Naive thymus-derived CD8-positive, alpha-beta T cell (primary cell): ENCODE measurements around the gene WFDC12. TPM values are rescaled to one million over a fixed set of nuclear protein-coding genes. Genes with fewer than 3 reads are reported as not detected.

Source experiments
- ATAC-seq, 2 donors: fragments of 150-1000 bp; cut with Tn5 transposase in 1 of 2; sonication (Bioruptor Pico), chemical (Tn5 transposase) in 1 of 2; 1 replicate in 1 of 2; 2 replicates in 1 of 2; pipeline ENCODE4 v1.10.0; 2021; ENCODE audit warnings: mild to moderate bottlenecking in 2 of 2, moderate library complexity in 2 of 2
- POLR2A ChIA-PET: fragments of 350-600 bp; sonication (Branson Sonifier 250); formaldehyde crosslinking; loops from one replicate; lab custom pipeline; 2021; ENCODE audit warnings: antibody characterized with exemption; lab: Charles Lee
- DNase-seq, 10 donors: peaks; one replicate each; pipeline versions ENCODE4 v3.0.0 to v3.0.0-alpha.2; 2020 to 2022
- H3K27ac Mint-ChIP-seq, 10 donors: one replicate each; pipeline ENCODE4 v1.8.0; 2020 to 2022; ENCODE audit warnings: mild to moderate bottlenecking in 10 of 10, mixed read lengths in 10 of 10, moderate library complexity in 4 of 10, inconsistent platforms in 1 of 10
- H3K27me3 Mint-ChIP-seq, 5 donors: one replicate each; pipeline ENCODE4 v1.8.0; 2021 to 2022; ENCODE audit warnings: mixed read lengths in 5 of 5
- H3K36me3 Mint-ChIP-seq, 3 donors: one replicate each; pipeline ENCODE4 v1.8.0; 2020 to 2022; ENCODE audit warnings: mixed read lengths in 3 of 3, mild to moderate bottlenecking in 2 of 3, inconsistent platforms in 1 of 3
- H3K4me1 Mint-ChIP-seq, 4 donors: one replicate each; pipeline ENCODE4 v1.8.0; 2021 to 2022; ENCODE audit warnings: mixed read lengths in 4 of 4
- H3K4me3 Mint-ChIP-seq, 10 donors: one replicate each; pipeline ENCODE4 v1.8.0; 2020 to 2022; ENCODE audit warnings: mild to moderate bottlenecking in 10 of 10, mixed read lengths in 10 of 10, moderate library complexity in 6 of 10, inconsistent platforms in 1 of 10
- H3K9me3 Mint-ChIP-seq, 9 donors: one replicate each; pipeline ENCODE4 v1.8.0; 2020 to 2022; ENCODE audit warnings: mixed read lengths in 9 of 9, mild to moderate bottlenecking in 3 of 9, inconsistent platforms in 1 of 9, moderate library complexity in 1 of 9
- polyA plus RNA-seq, 3 donors: library from polyadenylated mRNA; unstranded; fragments of 300-500 nt; fragmentation: Illumina TruSeq; gene quantifications; one replicate each; pipeline ENCODE4 v1.2.3, GENCODE V29; 2021
- total RNA-seq, 8 experiments: library from RNA in 2 of 8; stranded (reverse) in 2 of 8; gene quantifications; one replicate each; pipeline ENCODE4 v1.2.3 and lab custom pipeline; 2021 to 2026

The WFDC12 gene
- total and polyA plus RNA-seq, 5 experiments from 2014 or later: not detected

- peaks cover 44 to 82% (median 63%) of the 10 kb centered on the region in 3 donors for H3K36me3 Mint-ChIP-seq
- H3K4me1 Mint-ChIP-seq: peaks cover 9 to 31% (median 17%) of the 10 kb centered on the region in 4 donors
- DNase-seq (no peak), ATAC-seq (no peak)
- peaks cover 0 to 28% (median 10%) of the 10 kb centered on the region in 9 donors for H3K9me3 Mint-ChIP-seq
- peak overlapping the region in 3 of 10 donors; percentile 54 to 73 (median 59) for H3K27ac Mint-ChIP-seq
- H3K4me3 Mint-ChIP-seq: no peak overlapping the region
- POLR2A ChIA-PET: interaction anchor here (0.8 kb wide), 2 partner anchors 12 to 112 kb away, joined by 4 to 5 read pairs; no protein-coding TSS in a partner anchor
- no peaks in the 10 kb centered on the region for H3K27me3 Mint-ChIP-seq
Measured at GRCh38 chr20:45083127-45083526, 41.1 kb downstream of the WFDC12 start.

GRCh38 chr20:45082468-45082867 is 41.8 kb downstream of the WFDC12 start:
- H3K27ac Mint-ChIP-seq: peak overlapping the region in 1 of 10 donors; percentile 3
- no peak overlapping the region for H3K4me3 Mint-ChIP-seq
- H3K27me3 Mint-ChIP-seq: no peaks in the 10 kb centered on the region
- peaks cover 9 to 24% (median 17%) of the 10 kb centered on the region in 4 donors for H3K4me1 Mint-ChIP-seq
- POLR2A ChIA-PET: no interaction called here
- peaks cover 0 to 28% (median 10%) of the 10 kb centered on the region in 9 donors for H3K9me3 Mint-ChIP-seq
- H3K36me3 Mint-ChIP-seq: peaks cover 44 to 82% (median 66%) of the 10 kb centered on the region in 3 donors
- no peak for DNase-seq
- ATAC-seq: no peak

GRCh38 chr20:45080867-45081624 is 43.2 kb downstream of the WFDC12 start:
- DNase-seq (no peak), ATAC-seq (peak in 1 of 2 donors; percentile 43)
- no peak overlapping the region for H3K4me3 Mint-ChIP-seq
- H3K36me3 Mint-ChIP-seq: peaks cover 49 to 83% (median 71%) of the 10 kb centered on the region in 3 donors
- H3K4me1 Mint-ChIP-seq: peaks cover 6 to 19% (median 12%) of the 10 kb centered on the region in 4 donors
- peak overlapping the region in 3 of 10 donors; percentile 2 to 65 (median 23) for H3K27ac Mint-ChIP-seq
- POLR2A ChIA-PET: no interaction called here
- H3K9me3 Mint-ChIP-seq: peaks cover 0 to 28% (median 10%) of the 10 kb centered on the region in 9 donors
- no peaks in the 10 kb centered on the region for H3K27me3 Mint-ChIP-seq

GRCh38 chr20:45077559-45077958 is 46.7 kb downstream of the WFDC12 start:
- ATAC-seq (no peak), DNase-seq (no peak)
- Mint-ChIP-seq H3K4me1 (peaks cover 7 to 20% (median 12%) of the 10 kb centered on the region in 4 donors), H3K27ac (peak overlapping the region in 3 of 10 donors; percentile 29 to 85 (median 70)), H3K27me3 (no peaks in the 10 kb centered on the region), H3K4me3 (no peak overlapping the region), H3K36me3 (peaks cover 43 to 98% (median 55%) of the 10 kb centered on the region in 3 donors), H3K9me3 (peaks cover 0 to 20% (median 9%) of the 10 kb centered on the region in 9 donors)
- POLR2A ChIA-PET: no interaction called here

Other genes with a start within 250 kb of the WFDC12 start
- 100 to 1,000 TPM; 209 to 221 TPM for gene YWHAB, start 238.8 kb downstream of the WFDC12 start, total RNA-seq
- 100 to 1,000 TPM; 510 to 529 (median 523) TPM for gene YWHAB, start 238.8 kb downstream of the WFDC12 start, polyA plus RNA-seq
- 10 to 100 TPM; 63.2 to 63.4 TPM for gene PABPC1L, start 214.4 kb downstream of the WFDC12 start, total RNA-seq
- gene PABPC1L, start 214.4 kb downstream of the WFDC12 start, polyA plus RNA-seq: under 1 TPM; 0.28 to 0.74 (median 0.73) TPM
- 10 to 100 TPM in 1 of 2 experiments, 1 to 10 TPM in 1; 9.3 to 11.0 TPM for gene TOMM34, start 164.1 kb downstream of the WFDC12 start, total RNA-seq
- 10 to 100 TPM; 12.7 to 27.2 (median 14.5) TPM for gene TOMM34, start 164.1 kb downstream of the WFDC12 start, polyA plus RNA-seq
- 100 to 1,000 TPM; 342 to 354 TPM for gene STK4, start 158.0 kb downstream of the WFDC12 start, total RNA-seq
- 100 to 1,000 TPM; 178 to 192 (median 188) TPM for gene STK4, start 158.0 kb downstream of the WFDC12 start, polyA plus RNA-seq
- not detected for gene KCNS1, start 23.3 kb downstream of the WFDC12 start, total RNA-seq
- gene KCNS1, start 23.3 kb downstream of the WFDC12 start, polyA plus RNA-seq: not detected
- not detected for gene WFDC5, start 9.3 kb downstream of the WFDC12 start, total RNA-seq
- gene WFDC5, start 9.3 kb downstream of the WFDC12 start, polyA plus RNA-seq: not detected
- gene PI3, start 50.4 kb upstream of the WFDC12 start, total RNA-seq: not detected
- gene PI3, start 50.4 kb upstream of the WFDC12 start, polyA plus RNA-seq: not detected
- not detected for gene SEMG1, start 82.6 kb upstream of the WFDC12 start, total RNA-seq
- gene SEMG1, start 82.6 kb upstream of the WFDC12 start, polyA plus RNA-seq: not detected
- gene SEMG2, start 96.9 kb upstream of the WFDC12 start, total RNA-seq: not detected
- not detected for gene SEMG2, start 96.9 kb upstream of the WFDC12 start, polyA plus RNA-seq
- not detected for gene SLPI, start 130.1 kb upstream of the WFDC12 start, total RNA-seq
- not detected for gene SLPI, start 130.1 kb upstream of the WFDC12 start, polyA plus RNA-seq
- gene RBPJL, start 182.4 kb upstream of the WFDC12 start, total RNA-seq: not detected
- not detected for gene RBPJL, start 182.4 kb upstream of the WFDC12 start, polyA plus RNA-seq
- gene MATN4, start 183.8 kb upstream of the WFDC12 start, total RNA-seq: not detected
- gene MATN4, start 183.8 kb upstream of the WFDC12 start, polyA plus RNA-seq: not detected
- gene SDC4, start 224.0 kb upstream of the WFDC12 start, total RNA-seq: under 1 TPM; 0.25 to 0.31 TPM
- gene SDC4, start 224.0 kb upstream of the WFDC12 start, polyA plus RNA-seq: under 1 TPM in 2 of 3 donors, not detected in 1; 0.09 to 0.24 TPM
- gene SYS1, start 238.7 kb upstream of the WFDC12 start, total RNA-seq: 10 to 100 TPM; 58.7 to 62.5 TPM
- 10 to 100 TPM; 34.2 to 46.1 (median 36.2) TPM for gene SYS1, start 238.7 kb upstream of the WFDC12 start, polyA plus RNA-seq